Ureter (tissue), 1 donor: ENCODE data around the gene CNKSR1. TPM values are rescaled to one million over a fixed set of nuclear protein-coding genes. Genes with fewer than 3 reads are reported as not detected.

Experiments
- DNase-seq: peaks from one replicate; pipeline ENCODE4 v3.0.0-alpha.2; 2020; ENCODE audit warnings: low spot score
- total RNA-seq: library from RNA; stranded (reverse); gene quantifications from one replicate; pipeline ENCODE4 v1.2.4, GENCODE V29; 2023
- donor health status: DM: yes; HTN: yes; CAD: no.

The CNKSR1 gene
- total RNA-seq, 1 donor from 2014 or later = 40.6 TPM

DNA sequence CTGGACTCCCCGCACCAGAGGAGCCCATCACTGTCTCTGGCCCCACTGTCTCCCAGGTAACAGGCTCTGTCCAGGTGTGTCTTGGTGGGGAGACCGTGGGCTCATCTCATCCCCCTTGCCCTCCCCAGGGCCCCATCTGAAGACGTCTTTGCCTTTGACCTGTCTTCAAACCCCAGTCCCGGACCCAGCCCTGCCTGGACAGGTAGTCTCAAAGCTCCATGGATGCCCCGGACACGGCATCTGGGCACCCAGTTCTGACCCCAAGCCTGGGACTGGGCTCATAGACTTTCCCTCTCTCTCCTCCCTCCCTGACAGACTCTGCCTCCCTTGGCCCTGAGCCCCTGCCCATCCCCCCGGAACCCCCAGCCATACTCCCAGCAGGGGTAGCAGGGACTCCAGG, 6.8 kb downstream of the CNKSR1 start:
- DNase-seq = no peak

DNA sequence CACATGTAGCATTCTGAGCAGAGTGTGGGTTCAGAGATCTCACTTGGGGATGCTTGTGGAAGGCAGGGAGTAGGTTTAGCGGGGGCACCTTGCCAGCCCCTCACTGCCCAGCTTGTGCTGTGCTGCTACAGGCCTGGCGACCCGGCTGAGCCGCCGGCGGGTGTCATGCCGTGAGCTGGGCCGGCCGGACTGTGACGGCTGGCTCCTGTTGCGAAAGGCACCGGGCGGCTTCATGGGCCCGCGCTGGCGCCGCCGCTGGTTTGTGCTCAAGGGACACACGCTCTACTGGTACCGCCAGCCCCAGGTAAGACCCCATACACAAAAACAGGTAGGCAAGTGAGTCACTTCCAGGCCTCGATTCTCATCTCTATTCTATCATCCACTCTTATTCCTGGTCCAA, 7.6 kb downstream of the CNKSR1 start:
- DNase-seq = no peak

DNA sequence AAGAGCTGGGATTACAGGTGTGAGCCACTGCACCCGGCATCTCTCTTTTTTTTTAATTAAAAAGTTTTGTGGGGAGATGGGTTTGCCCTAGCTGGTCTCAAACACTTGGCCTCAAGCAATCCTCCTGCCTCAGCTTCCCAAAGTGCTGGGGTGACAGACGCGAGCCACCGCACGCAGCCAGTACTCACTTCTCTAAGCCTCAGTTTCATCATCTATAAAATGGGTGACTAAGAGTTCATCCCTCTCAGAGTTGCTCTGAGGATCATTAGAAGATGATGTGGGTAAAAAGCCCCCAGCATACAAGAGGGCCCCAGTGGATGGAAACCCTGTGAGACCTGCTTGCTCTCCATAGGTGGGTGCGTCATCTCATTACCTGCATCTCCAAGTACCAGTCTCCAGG, 10.6 kb downstream of the CNKSR1 start:
- no peak for DNase-seq

DNA sequence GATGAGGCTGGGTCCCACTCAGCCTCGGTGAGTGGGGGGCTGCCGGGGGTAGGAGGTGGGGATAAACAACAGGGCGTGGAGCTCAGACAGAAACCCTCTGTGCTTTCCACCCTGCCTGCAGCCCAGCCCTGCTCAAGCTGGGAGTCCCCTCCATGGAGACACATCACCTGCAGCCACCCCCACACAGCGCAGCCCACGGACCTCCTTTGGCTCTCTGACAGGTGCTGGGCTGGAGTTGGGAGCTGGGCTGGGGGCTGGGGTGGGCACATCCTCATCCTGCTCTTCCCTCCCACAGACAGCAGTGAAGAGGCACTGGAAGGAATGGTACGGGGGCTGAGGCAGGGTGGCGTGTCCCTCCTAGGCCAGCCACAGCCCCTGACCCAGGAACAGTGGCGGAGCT, 11.2 kb downstream of the CNKSR1 start:
- no peak for DNase-seq

DNA sequence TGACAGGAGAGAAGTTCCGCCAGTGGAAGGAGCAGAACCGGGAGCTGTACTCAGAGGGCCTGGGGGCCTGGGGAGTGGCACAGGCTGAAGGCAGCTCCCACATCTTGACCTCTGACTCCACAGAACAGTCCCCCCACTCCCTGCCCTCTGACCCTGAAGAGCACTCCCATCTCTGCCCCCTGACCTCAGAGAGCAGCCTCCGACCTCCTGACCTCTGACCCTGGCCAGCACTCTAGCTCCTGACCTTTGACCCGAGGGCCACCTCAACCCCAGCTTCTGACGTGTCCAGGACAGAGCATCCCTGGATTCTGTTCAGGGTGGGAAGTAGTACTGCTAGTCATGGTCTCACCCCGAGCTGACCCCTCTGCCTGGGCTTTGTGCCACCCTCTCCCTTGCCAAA, 12.0 kb downstream of the CNKSR1 start:
- no peak for DNase-seq

DNA sequence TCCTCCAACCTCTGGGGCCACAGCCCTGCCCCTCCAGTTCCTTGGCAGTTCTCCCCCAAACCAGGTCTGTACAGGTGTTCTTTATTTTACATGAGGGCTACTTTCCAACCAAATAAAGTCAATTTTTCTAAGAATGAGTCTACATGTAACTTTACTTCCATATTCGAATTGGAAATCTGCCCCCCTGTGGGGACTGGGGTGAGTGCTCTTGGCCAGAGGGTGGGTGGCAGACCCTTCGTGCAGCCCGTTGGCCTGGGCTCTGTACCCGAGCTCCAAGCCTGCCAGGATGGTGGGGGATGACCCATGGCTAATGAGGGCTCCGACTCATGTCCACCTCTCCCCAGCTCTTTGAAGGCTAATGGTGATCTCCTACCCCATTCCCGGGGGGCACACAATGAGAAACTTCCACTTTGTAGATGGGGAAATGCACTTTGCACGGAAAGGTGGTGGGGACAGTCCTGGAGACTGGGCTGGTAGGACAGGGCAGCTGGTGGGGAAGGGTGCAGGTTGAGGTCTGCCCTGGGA, 12.5 kb downstream of the CNKSR1 start:
- DNase-seq = no peak

DNA sequence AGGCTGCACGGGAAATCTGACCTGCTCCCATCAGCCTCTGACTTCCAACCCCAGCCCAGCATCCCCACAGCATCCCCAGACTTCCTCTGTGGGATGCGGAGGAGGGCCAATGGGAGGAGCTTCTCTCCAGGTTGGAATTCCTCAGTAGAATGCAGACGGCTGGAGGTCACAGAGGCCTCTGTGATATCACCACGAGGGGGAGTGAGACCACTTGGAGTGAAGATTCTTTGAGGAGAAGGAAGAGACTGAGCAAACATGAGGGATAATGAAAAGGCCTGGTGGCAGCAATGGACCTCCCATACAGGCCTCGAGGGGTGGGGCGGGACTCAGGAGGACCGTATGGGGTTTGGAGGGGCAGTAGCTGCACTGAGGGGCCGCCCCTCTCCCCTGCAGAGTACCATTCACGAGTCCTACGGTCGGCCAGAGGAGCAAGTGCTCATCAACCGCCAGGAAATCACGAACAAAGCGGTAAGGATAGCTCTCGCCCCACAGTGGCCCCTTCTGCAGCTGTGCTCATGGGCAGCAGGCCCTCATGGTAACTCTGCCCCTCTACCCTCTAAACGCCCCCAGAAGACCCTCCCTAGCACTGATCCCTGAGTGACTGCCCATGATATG, 13.2 kb downstream of the CNKSR1 start, which contains the start of gene CATSPER4:
Gene CATSPER4, plus strand, starts transcription at position 230 of the 615 bp plus-strand sequence. Its CDS starts 26 bp downstream, at position 256.
- no peak for DNase-seq

DNA sequence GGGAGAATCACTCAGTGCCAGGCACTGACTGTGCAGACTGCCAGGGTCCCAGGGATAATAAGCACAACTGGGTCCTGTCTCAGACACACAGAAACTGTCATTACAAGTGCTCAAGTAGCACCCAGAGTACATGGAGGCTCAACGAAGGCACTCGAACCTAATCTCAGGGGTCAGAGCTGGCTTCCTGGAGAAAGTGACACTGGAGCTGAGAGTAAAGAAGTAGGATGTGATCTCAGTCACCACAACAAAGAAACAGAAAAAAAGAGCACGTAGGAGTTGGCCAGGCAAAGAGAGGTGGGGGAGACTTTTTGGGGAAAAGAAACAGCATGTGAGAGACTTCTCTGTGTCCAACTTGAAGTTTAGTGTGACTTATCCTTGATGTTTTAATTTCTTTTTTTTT, 14.4 kb downstream of the CNKSR1 start:
- no peak for DNase-seq

DNA sequence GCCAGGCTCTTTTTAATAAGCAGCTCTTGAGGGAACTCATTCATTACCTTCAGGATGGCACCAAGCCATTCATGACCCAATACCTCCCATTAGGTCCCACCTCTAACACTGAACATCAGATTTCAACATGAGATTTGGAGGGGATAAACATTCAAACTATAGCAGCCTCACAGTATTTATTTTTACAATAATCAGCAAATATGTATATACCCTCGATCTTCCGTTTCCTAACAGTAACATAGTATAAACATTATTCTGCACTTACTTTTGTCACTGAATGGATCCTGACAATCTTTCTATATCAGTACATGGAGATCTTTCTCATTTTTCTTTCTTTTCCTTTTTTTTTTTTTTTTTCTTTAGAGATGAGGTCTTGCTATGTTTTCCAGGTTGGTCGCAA, 18.5 kb downstream of the CNKSR1 start:
- no peak for DNase-seq

DNA sequence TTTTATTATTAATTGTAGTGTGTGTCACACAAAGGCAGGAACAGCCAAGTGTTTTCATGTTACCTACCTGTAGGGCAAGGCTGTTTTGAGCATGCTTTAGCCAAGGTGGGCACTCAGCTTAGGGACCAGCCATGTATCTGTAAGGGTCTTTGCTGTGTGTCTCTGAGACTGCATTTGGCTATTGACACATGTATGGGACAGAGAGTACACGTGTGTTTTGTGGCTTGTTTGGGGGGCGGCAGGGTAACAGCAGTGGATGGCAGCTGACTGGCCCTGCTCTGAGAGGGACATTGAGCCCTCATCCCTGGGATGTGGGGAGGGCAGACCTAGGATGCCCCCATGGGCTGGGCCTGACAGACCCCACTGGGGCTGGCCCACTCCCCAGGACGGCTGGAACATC, 20.0 kb downstream of the CNKSR1 start:
- no peak for DNase-seq

DNA sequence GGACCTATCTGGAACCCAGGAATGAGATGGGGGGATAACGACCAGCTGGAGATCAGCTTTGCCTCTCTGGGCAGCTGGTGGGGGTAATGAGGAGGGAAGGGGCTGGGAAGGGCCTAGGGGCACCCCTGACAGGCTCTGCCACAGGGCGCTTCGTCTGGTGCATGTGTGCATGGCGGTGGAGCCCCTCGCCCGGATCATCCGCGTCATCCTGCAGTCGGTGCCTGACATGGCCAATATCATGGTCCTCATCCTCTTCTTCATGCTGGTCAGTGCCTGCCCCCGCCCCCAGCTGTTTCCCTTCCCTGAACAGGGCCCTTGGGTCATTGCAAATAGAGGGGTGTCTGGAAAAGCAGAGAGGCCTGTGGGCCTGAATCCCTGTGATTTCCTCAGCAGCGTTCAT, 20.5 kb downstream of the CNKSR1 start:
- DNase-seq = no peak

DNA sequence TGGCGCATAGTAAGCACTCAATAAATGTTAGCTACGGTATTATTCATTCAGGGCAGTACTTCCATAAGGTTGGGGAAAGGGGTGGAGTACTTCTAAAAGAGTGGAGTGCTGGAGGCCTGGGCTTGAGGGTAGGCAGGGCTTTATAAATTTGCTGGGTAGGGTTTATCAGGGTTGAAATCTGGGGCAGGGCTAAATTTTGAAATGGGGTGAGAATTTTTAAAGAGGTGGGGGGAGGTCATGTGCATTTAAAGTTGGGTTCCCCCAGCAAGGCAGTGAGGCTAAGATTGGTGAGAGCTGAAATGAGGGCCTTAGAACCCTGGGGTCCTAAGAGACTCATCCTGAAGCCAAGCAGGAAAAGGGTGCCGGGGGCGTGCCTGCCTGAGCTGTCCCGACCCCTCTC, 23.1 kb downstream of the CNKSR1 start:
- no peak for DNase-seq

DNA sequence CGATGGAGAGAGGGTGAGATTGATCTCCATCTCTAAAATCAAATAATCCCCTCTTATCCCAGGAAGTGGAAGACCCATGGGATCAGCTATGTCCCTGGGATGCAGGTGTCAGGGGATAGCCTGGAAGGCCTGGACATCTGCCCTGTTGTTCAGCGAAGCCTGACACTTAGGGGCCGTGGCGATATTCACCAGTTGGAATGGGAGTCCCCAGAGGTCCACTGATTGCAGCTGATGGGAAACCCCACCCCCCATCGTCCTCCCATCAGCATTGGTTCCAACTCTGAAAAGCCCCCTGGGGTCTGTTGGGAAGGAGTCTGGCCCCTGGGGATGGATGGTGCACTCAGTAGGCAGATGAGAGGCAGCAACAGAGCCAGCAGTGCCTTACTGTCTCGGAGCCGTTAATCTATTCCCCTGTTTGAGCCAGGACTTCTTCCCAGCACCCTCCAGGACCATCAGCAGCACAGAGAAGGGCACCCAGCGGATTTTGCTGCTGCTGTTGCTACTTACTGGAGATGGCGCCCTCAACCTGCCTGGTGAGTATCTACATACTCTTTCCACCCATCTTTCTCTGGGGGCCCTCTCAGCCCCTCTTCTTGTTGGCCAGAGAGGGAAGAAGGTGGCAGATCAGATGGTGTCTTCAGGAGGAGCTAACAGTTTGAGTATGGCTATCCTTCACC, 26.5 kb downstream of the CNKSR1 start:
- DNase-seq = no peak

DNA sequence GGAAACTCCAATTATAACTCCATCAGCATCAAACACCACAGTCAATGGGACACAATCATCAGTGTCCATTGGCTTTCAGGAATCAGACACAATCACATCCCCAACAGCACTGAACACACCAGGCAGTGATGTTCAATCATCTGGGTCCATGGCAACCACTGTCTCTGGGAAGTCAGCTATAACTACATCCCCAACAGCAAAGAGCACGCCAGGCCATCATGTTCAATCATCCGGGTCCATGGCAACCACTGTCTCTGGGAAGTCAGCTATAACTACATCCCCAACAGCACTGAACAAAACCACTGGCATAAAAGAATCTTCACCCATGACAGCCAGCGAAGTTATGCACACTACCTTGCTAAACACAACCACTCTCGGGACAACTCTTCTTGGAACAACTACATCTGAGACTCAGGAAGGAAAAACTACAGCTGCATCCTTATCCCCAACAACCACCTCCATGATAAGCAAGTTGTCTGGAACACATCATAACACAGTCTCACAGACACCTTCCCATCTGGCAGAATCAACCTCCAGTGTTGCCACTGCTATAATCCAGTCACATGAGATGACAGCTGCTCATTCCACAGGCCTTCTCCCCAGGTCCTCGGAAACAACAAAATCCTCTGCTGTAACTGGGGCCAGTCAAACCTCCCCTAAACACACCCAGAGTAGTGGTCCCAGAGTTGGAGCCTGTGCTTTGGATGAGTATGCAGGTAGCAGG, 33.0 kb downstream of the CNKSR1 start:
- DNase-seq = no peak

DNA sequence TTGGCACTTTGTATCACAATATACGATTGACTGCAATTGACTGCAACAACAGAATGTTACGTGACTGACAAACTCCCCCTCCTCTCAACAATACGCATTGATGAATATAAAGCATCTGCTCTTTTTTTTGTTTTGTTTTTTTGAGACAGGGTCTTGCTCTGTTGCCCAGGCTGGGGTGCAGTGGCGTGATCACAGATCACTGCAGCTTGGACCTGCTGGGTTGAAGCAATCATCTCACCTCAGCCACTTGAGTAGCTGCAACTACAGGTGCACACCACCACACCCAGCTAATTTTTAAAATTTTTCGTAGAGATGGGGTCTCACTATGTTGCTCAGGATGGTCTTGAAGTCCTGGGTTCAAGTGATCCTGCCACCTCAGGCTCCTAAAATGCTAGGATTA, 35.4 kb downstream of the CNKSR1 start:
- no peak for DNase-seq

DNA sequence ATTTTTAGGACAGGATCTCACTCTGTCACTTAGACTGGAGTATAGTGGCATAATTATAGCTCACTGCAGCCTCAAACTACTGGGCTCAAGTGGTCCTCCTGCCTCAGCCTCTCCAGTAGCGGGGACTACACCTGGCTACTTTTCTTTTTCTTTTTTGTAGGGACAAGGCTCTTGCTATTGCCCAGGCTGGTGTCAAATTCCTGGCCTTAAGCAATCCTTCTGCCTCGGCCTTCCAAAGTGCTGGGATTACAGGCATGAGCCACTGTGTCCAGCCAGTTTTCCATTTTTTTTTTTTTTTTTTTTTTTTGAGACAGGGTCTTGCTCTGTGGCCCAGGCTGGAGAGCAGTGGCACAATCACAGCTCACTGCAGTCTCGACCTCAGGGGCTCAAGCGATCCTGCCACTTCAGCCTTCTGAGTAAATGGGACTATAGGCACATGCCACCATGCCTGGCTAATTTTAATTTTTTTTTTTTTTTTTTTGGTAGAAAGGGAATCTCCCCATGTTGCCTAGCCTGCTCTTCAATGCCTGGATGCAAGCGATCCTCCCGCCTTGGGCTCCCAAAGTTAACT, 36.1 kb downstream of the CNKSR1 start:
- DNase-seq = no peak

DNA sequence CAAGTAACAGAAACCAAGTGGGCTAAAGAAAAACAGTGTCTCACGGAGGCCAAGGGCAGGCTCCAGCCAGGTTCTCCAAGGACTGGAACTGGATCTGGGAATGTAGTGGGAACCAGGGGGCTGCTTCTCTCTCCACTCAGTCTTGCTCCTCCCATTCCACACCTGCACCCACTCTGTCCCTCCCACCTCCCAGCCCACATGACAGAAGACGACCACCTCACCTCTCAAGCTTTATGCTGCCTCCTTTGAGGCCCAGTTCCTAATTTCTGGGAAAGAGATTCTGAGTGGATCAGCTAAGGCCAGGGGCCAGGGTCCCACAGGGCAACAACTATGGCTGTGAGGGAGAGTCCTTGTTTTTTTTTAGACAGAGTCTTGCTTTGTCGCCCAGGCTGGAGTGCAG, 38.0 kb downstream of the CNKSR1 start:
- DNase-seq = no peak

DNA sequence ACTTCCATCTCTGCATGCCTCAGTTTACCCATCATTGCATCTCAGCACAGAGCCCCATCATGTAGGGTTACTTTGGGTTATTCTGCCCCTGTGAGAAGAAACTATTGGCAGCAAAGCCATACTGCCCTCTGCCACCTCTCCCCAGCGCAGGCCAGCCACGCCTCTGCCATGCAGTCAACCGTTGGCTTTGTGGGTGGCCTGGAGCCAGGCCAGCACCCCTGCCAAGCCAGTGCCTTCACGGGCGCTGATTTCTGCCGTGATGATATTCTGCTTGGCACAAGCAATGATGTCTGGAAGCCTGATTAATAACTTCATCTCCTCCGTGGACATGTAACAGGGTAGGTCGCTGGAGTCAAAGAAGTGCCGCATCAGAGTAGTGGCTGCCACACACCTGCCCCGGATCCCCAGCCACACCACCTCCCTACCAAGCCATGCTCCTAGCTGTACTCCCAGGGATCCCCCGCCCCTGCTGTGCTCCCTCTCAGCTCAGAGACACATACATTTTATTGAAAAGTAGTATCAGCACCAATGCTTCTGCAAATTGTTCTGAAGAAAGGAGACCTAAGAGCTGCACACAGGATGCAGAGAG, 41.7 kb downstream of the CNKSR1 start:
- DNase-seq = no peak

DNA sequence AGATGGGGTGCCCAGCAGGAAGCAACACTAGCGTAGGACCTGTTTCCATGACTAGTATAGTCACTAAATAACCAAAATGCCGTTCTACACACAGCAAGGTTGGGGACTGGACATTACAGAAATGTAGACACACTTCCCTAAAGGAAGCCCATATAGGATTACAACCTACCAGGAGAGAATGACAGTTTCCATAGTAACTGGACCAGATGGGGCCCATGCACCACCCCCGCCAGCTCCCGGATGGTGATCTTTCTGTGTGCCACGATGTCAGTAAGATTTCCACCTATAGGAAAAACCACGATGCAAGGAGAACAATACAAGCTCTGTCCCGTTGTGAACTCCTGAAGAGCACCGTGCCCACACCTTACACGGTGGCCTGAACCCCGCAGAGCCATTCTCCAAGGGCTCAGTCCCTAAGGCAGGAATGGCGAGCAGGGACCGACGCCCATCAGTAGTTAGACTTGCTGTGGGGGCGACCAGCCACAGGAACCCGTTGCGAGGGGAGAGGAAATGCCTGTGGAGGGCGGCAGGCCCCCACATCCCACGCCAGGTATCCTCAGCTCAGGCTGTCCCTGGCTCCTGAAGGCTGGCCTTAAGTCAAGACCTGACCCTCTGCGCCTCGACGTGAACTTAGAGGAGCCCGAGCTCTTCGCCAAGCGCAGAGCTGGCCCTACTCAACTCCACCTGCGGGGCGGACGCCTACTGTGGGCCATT, 43.1 kb downstream of the CNKSR1 start:
- no peak for DNase-seq

DNA sequence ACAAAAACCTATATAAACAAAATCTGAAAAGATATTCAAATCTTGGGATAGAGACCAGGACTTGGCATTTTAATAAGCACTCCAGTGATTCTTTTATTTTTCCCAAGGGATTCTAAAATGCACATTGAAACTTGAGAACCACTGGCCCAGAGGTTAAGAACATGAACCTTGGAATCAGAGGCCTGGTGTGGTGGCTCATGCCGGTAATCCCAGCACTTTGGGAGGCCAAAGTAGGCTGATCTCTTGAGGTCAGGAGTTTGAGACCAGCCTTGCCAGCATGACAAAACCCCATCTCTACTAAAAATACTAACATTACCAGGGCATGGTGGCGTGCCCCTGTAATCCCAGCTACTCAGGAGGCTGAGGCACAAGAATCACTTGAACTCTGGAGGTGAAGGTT, 43.8 kb downstream of the CNKSR1 start:
- DNase-seq = no peak

DNA sequence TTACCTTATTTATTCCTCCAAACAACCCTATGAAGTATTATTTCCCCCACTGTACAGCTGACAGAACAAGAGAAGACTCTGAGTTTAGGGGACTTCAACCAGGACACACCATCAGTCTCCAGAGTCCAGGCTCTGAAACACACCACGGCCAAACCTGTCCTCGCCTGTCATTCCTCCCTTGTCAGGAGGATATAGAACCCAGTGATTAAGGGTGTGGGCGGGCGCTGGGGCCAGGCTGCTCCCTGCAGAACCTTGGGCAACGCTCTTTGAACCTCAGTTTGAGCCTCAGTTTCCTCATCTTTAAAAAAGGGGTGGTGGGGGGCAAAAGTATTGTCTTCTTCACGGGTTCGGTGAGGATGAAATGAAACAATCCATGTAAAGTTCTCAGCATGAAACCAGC, 47.3 kb downstream of the CNKSR1 start:
- DNase-seq = no peak
